PC-3 (cell line): ENCODE measurements around the gene GRIN2A. TPM values are rescaled to one million over a fixed set of nuclear protein-coding genes. Genes with fewer than 3 reads are reported as not detected.

Experiments
- ATAC-seq: fragments of 200-7000 bp; cut with Tn5 transposase; 2 replicates; pipeline ENCODE4 v1.9.1; 2020; ENCODE audit warnings: mild to moderate bottlenecking, moderate library complexity
- BruUV-seq: library from RNA; stranded (reverse); fragments of 400-500 nt; replicated peaks from 2 replicates; lab custom pipeline; 2021; lab: Mats Ljungman, UMichigan
- CTCF ChIA-PET: fragments of 300-600 bp; sonication (Branson Sonifier 250); formaldehyde crosslinking; loops from one replicate; lab custom pipeline; 2022; ENCODE audit warnings: antibody characterized with exemption; lab: Charles Lee
- POLR2A ChIA-PET: fragments of 300-600 bp; sonication (Branson Sonifier 250); formaldehyde crosslinking; loops from one replicate; lab custom pipeline; 2022; ENCODE audit warnings: antibody characterized with exemption; ENCODE audit not compliant: unreplicated experiment; lab: Charles Lee
- DNase-seq: peaks from one replicate; pipeline ENCODE4 v3.0.0-alpha.2; 2015
- H2AFZ ChIP-seq: fragments of 300-600 bp; sonication (generic); 2 replicates; pipeline ENCODE4 v1.6.0; 2016; ENCODE audit warnings: antibody characterized with exemption, low read length
- H3F3A ChIP-seq: fragments of 300-600 bp; sonication (generic); one replicate; pipeline ENCODE4 v1.6.0; 2017; ENCODE audit warnings: antibody characterized with exemption, low read length, control low read depth, mild to moderate bottlenecking; ENCODE audit not compliant: unreplicated experiment
- H3K27ac ChIP-seq: fragments of 300-600 bp; sonication (generic); 2 replicates; pipeline ENCODE4 v1.5.1; 2016; ENCODE audit warnings: mild to moderate bottlenecking, low read length
- H3K27me3 ChIP-seq: fragments of 300-600 bp; sonication (generic); 2 replicates; pipeline ENCODE4 v1.6.1; 2016; ENCODE audit warnings: low read length, mixed read lengths
- H3K36me3 ChIP-seq: fragments of 300-600 bp; sonication (generic); 2 replicates; pipeline ENCODE4 v1.6.1; 2016; ENCODE audit warnings: low read depth, mixed run types, low read length, mixed read lengths
- H3K4me1 ChIP-seq: fragments of 300-600 bp; sonication (generic); 2 replicates; pipeline ENCODE4 v1.5.1; 2016; ENCODE audit warnings: low read length; ENCODE audit not compliant: insufficient read depth
- H3K4me2 ChIP-seq: fragments of 300-600 bp; sonication (generic); 2 replicates; pipeline ENCODE4 v1.6.0; 2016; ENCODE audit warnings: low read length
- H3K4me3 ChIP-seq: fragments of 300-600 bp; sonication (generic); 2 replicates; pipeline ENCODE4 v1.5.1; 2016; ENCODE audit warnings: mild to moderate bottlenecking, low read length, mixed read lengths
- H3K79me2 ChIP-seq: fragments of 300-600 bp; sonication (generic); 2 replicates; pipeline ENCODE4 v1.6.1; 2017; ENCODE audit warnings: low read length, mixed read lengths
- H3K9ac ChIP-seq: fragments of 300-600 bp; sonication (generic); 2 replicates; pipeline ENCODE4 v1.6.0; 2016; ENCODE audit warnings: mild to moderate bottlenecking, low read length
- H3K9me2 ChIP-seq: fragments of 300-600 bp; sonication (generic); replicated peaks from 2 replicates; pipeline ENCODE4 v1.6.1; 2016; ENCODE audit warnings: mixed run types, low read length, mixed read lengths
- H3K9me3 ChIP-seq: fragments of 300-600 bp; sonication (generic); 2 replicates; pipeline ENCODE4 v1.6.1; 2016; ENCODE audit warnings: low read length, mixed read lengths
- H4K20me1 ChIP-seq: fragments of 300-600 bp; sonication (generic); 2 replicates; pipeline ENCODE4 v1.6.1; 2016; ENCODE audit warnings: low read length, mixed read lengths
- EZH2 ChIP-seq: fragments of 300-600 bp; sonication (generic); IDR thresholded peaks from one replicate; pipeline ENCODE4 v1.6.1; 2017; ENCODE audit warnings: antibody characterized with exemption, mild to moderate bottlenecking, low read length; ENCODE audit not compliant: unreplicated experiment
- EZH2phosphoT487 ChIP-seq: fragments of 300-600 bp; sonication (generic); IDR thresholded peaks from 2 replicates; pipeline ENCODE4 v1.6.1; 2018; ENCODE audit warnings: mild to moderate bottlenecking, antibody characterized with exemption, low read length, borderline replicate concordance
- intact Hi-C: fragments of 100-400 bp; cut with micrococcal nuclease; formaldehyde crosslinking; loops from 2 replicates; pipeline ENCODE4 v1.9.0; 2023
- total RNA-seq: library from RNA; depleted of rRNA; stranded (reverse); fragments of >200 nt; gene quantifications from 2 replicates; pipeline ENCODE4 v1.2.3, GENCODE V29; 2014
- TF ChIP-seq, protein P1 (sequence below): fragments of 300-600 bp; sonication (generic); conservative IDR thresholded peaks from 2 replicates; pipeline ENCODE4 v1.5.1; 2017; ENCODE audit warnings: antibody characterized with exemption, low read depth, mild to moderate bottlenecking, low read length

The GRIN2A gene
- total RNA-seq, 1 experiment from 2014 or later, result 0.04 TPM

DNA sequence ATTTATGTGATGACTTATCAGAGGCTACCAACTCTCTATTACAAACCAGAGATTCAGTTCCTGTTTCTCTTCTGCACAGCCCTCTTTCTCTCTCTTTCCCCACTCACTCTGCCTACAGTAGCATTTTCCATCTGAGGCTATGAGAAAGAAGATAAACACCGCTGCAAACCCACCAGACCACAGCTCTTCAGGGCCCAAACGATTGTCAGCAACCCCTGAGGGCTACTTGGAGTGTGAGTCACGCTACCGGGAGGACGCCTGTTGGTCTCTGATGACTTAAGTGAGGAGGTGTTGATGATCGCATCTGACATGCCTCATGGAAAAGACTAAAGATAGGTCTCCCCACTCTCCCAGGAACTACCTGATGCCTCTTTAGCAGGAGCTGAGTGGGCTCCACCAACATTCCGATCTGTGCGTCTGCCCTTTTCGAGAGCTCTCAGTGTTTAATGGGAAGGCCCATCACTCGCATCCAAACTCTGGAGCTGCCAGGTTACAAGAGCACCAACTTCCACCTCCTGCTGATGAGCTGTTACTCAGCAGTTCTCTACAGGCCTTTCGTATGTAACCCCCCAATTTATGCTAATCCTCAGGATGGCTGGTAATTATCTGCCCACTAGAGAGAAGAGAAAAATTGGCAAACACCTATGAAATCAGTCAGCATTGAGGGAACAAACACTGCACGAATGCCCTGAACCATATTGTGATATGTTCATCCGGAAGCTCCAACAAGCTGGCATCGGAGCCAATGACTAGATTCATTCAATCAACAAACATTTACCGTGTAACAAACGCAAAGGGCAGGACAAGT, 9.2 kb downstream of the GRIN2A start:
- Histone ChIP-seq H3K79me2 (no peaks in the 10 kb centered on the region), H3K27me3 (no peaks in the 10 kb centered on the region), H3F3A (no peaks in the 10 kb centered on the region), H2AFZ (no peak overlapping the region), H3K27ac (peak overlapping the region; percentile 62), H4K20me1 (no peaks in the 10 kb centered on the region), H3K4me1 (peaks cover 26% of the 10 kb centered on the region), H3K9ac (no peak overlapping the region), H3K9me2 (no peaks in the 10 kb centered on the region), H3K4me3 (no peak overlapping the region), H3K4me2 (no peak overlapping the region), H3K36me3 (no peaks in the 10 kb centered on the region), H3K9me3 (no peaks in the 10 kb centered on the region)
- CTCF ChIA-PET, result no interaction called here
- peak; percentile 72 for DNase-seq
- POLR2A ChIA-PET, result no interaction called here
- BruUV-seq, result no TSS peak
- no peak for TF ChIP-seq EZH2phosphoT487
- TF ChIP-seq, protein P1, sequence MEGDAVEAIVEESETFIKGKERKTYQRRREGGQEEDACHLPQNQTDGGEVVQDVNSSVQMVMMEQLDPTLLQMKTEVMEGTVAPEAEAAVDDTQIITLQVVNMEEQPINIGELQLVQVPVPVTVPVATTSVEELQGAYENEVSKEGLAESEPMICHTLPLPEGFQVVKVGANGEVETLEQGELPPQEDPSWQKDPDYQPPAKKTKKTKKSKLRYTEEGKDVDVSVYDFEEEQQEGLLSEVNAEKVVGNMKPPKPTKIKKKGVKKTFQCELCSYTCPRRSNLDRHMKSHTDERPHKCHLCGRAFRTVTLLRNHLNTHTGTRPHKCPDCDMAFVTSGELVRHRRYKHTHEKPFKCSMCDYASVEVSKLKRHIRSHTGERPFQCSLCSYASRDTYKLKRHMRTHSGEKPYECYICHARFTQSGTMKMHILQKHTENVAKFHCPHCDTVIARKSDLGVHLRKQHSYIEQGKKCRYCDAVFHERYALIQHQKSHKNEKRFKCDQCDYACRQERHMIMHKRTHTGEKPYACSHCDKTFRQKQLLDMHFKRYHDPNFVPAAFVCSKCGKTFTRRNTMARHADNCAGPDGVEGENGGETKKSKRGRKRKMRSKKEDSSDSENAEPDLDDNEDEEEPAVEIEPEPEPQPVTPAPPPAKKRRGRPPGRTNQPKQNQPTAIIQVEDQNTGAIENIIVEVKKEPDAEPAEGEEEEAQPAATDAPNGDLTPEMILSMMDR, result no peak
- no peak for TF ChIP-seq EZH2
- intact Hi-C loops, result no loop called here
- no peak for ATAC-seq

DNA sequence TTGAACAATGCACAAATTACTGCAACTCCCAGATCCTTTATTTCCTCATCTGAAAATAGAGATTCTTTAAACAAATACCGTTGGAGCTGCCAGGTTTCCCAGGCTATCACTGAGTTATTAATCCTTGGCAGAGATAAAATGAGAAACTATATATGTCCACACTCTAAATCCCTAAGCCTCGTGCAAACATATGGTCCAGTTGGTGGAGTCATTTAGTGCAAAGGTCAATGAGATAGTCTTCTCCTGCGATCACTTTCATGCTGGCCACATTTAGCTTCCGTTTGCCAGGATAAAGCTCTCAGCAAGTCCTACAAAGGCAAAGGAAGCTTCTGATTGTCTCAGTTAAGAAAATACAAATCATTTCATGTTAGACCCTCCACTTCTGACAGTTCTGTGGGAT, 11.0 kb downstream of the GRIN2A start:
- Histone ChIP-seq H3K9ac (no peak overlapping the region), H4K20me1 (no peaks in the 10 kb centered on the region), H3F3A (no peaks in the 10 kb centered on the region), H3K27ac (no peak overlapping the region), H3K36me3 (no peaks in the 10 kb centered on the region), H3K9me2 (no peaks in the 10 kb centered on the region), H2AFZ (no peak overlapping the region), H3K4me2 (no peak overlapping the region), H3K9me3 (no peaks in the 10 kb centered on the region), H3K4me1 (peaks cover 29% of the 10 kb centered on the region), H3K79me2 (no peaks in the 10 kb centered on the region), H3K27me3 (no peaks in the 10 kb centered on the region), H3K4me3 (no peak overlapping the region)
- no peak for TF ChIP-seq EZH2
- TF ChIP-seq, protein P1, result no peak
- no peak for TF ChIP-seq EZH2phosphoT487
- no TSS peak for BruUV-seq
- ChIA-PET POLR2A (no interaction called here), CTCF (no interaction called here)
- ATAC-seq (no peak), DNase-seq (peak; percentile 22)
- intact Hi-C loops, result no loop called here

DNA sequence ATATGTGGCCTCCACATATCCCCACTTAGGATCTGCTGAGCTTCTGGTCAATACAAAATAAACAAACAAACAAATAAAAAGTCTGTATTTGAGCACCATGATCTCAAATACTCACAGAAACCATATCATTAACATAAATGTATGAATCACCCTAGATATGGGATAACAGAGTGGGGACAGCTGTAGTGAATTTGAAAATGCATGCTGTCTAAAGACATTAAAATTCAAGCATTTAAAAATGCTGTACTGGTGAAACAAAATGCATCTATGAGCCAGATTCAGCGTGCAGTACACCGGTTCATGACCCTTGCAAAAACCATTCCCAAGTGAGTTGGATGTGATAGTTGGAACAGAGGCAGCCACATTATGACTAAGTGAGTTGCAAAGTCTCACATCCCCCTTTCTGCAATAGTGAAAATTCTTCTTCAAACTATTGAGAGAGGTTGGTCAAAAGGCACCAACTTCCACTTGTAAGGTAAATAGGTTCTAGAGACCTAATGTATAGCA, 12.3 kb downstream of the GRIN2A start:
- H3F3A ChIP-seq, result no peaks in the 10 kb centered on the region
- POLR2A ChIA-PET, result no interaction called here

More for the DNA sequence above, 12.3 kb downstream of the GRIN2A start:
- no peaks in the 10 kb centered on the region for H3K36me3 ChIP-seq
- H3K9me2 ChIP-seq, result no peaks in the 10 kb centered on the region
- BruUV-seq, result no TSS peak
- no peaks in the 10 kb centered on the region for H3K27me3 ChIP-seq
- TF ChIP-seq EZH2phosphoT487 (no peak), EZH2 (no peak)
- TF ChIP-seq, protein P1, result no peak
- H3K4me3 ChIP-seq, result no peak overlapping the region
- H3K4me2 ChIP-seq, result no peak overlapping the region
- CTCF ChIA-PET, result no interaction called here
- H3K79me2 ChIP-seq, result no peaks in the 10 kb centered on the region
- no peaks in the 10 kb centered on the region for H3K9me3 ChIP-seq
- H3K9ac ChIP-seq, result no peak overlapping the region
- H3K27ac ChIP-seq, result no peak overlapping the region
- intact Hi-C loops, result no loop called here
- DNase-seq (no peak), ATAC-seq (no peak)
- H4K20me1 ChIP-seq, result no peaks in the 10 kb centered on the region
- peaks cover 29% of the 10 kb centered on the region for H3K4me1 ChIP-seq
- H2AFZ ChIP-seq, result no peak overlapping the region
